Non-pigmented ciliary epithelial cell (primary cell): ENCODE measurements around the gene WDR27.
"Not testable (repeated sequence)": the region's sequence is repeated elsewhere in the genome, so short reads cannot be mapped to it uniquely, and the experiment has no call there.

ENCODE experiments used
- DNase-seq: peaks from one replicate; pipeline ENCODE4 v3.0.0-alpha.2; 2010; ENCODE audit warnings: low read depth

WDR27 gene

GRCh38 chr6:169434554-169434953 lies 267.3 kb downstream of the WDR27 start:
- not testable (repeated sequence) for DNase-seq

DNA sequence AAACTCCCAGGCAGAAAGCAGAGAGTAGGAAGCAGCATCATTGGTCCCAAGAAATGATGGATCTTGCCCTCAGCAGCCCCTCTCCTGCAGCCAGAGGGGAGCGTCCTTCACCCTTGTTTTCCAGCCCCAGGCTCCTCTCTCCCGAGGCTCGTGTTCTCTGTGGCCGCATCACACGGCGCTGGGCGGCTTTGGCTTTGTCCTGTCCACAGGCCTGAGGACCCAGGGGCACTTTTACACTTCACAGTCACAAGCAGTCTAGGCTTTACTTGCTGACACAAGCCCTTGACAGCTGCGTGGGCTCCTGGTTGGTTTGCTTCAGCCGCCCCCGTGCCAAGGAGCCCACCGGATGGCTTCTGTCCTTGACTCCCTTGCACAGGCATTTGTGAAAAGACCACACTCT lies 272.8 kb downstream of the WDR27 start:
- DNase-seq = no peak

DNA sequence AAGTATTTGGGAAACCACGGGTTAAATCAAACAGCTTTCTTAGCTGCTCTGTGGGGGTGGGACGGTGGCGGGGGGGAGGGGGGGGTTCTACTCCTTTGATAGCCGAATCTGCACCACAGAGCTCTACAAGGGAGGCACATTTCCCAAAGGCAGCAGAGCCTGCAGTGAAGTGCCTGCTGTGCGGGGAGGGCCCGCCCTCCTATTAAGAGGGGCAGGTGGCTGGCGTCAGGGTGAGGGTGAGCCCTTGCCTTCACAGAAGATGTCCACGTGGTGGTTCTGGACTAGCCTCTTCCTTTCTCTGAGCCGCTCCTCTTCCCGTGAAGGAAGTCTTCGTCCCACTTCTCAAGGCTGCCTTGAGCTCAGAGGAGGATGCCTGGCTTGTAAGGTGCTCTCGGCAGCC lies 273.3 kb downstream of the WDR27 start:
- DNase-seq = no peak

DNA sequence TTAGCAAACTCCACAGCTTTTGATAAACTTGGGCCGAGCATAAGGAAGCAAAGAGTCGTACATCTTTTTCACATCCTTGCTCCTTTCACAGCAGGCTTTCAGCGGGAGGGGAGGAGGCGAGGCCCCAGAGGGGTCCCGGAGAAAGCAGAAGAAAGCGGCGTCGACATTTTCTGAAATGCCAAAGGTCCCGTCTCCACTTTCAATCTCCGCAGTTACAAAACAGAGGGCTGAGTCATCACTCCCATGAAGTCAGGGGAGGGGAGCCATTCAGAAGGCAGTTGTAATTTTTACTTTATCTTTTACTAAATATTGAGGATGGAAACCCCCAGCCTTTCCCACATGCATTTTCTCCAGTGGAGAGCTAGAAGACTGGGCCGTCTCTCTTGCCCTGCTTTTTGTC lies 274.0 kb downstream of the WDR27 start:
- peak; percentile 30 for DNase-seq

DNA sequence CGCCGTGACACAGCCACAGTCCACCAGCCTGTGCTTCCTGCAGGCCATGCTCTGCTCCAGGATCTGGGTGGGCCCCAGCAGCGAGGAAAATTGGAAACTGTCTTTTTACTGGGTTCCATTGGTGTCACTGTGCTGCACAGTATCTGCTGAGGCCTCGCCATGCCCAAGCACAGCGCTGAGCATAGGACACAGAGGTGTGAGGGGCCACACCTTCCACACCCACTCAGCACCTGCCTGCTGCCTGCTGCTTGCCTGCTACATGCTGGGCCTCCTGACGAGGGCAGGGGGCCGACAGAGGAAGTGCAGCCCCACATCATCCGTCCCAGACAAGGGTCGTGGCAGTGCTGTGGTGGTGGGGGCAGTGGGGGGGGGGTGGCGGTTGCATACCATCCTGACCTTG lies 275.2 kb downstream of the WDR27 start:
- DNase-seq = no peak

GRCh38 chr6:169425628-169426370 lies 276.0 kb downstream of the WDR27 start:
- no peak for DNase-seq

DNA sequence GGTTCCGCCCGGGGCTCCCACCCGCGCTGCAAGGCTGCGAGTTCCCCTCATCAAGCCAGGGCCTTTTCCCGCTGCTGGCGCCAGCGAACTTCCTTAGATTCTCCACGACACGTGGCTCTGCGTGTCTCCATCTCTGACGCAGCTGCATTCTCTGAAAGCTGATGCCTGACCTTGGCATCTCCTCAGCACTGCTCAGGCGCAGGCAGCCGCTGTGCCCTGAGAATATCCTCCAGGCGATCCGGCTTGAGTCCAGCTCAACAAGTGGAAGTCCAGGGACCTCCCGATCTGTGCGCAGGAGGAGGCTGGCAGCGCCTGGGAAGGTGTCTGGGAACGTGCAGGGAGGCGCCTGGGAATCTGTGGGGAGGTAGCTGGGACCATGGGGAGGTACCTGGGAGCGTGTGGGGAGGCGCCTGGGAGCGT lies 277.0 kb downstream of the WDR27 start:
- DNase-seq = no peak

DNA sequence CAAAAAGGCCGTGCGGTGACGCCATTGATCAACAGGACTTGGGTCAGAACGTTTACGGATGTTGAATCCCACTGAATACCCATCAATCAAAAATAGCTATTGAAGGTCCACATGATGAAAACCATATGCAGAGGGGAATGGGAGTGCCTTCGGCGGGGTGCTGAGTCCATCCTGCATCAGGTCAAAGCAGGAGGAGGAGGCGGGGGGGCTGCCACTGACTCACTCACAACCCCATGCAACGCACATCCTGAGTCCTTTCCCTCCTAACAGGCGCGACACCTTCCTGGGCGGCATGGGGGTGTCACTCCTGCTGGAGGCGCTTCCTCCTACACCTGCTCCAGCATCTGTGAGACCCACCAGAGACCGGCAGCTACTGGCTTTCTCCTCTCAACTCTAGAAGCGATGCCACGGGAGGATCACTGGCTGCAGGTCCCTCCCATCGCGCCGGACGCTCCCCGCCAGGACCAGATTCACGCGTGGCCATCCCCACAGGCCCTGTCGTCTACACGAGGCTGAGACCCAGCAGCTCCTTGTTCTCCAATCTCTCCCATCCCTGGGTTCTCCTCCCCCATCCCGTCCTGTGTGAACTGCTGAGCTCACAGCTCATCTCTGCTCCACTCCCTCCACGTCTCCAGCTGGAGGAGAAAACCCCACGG lies 277.6 kb downstream of the WDR27 start:
- DNase-seq = no peak

GRCh38 chr6:169421586-169422264 lies 280.1 kb downstream of the WDR27 start:
- no peak for DNase-seq

- DNase-seq = no peak
Measured at GRCh38 chr6:169420912-169421543, 280.8 kb downstream of the WDR27 start.

GRCh38 chr6:169417101-169417500 lies 284.7 kb downstream of the WDR27 start:
- DNase-seq = no peak

DNA sequence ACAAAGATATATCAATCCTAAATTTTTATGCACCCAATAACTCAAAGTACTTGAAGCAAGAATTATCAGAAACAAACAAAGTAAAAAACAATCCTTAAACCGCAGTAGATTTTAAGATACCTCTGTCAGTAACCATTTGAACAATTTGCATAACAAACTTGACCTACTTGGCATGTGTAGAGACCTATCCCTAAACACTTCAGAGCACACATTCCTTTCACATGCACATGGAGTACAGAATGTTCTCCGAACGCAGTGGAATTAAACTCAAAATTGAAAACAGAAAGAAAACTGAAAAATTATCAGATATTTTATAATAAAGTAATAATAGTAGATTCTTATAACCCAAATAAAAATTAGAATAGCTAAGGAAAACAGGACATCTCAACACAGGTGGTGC lies 285.6 kb downstream of the WDR27 start:
- DNase-seq = no peak

DNA sequence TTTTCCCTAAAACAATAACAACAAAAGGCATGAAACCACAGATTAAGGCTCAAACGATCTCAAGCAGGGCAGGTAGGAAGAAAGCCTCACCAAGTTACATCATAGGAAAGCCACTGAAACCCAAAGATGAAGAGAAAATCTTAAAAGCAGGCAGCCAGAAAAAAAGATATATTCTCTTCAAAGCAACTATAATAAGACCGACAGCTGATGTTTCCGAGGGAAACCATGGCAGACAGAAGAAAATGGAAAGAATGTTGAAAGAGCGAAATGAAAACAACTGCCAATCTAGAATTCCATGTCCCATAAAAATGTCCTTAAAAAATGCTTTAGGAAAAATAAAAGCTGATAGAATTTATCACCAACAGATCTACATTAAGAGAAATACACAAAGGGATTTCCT lies 286.6 kb downstream of the WDR27 start:
- no peak for DNase-seq

GRCh38 chr6:169411722-169412121 lies 290.1 kb downstream of the WDR27 start:
- DNase-seq = no peak

DNA sequence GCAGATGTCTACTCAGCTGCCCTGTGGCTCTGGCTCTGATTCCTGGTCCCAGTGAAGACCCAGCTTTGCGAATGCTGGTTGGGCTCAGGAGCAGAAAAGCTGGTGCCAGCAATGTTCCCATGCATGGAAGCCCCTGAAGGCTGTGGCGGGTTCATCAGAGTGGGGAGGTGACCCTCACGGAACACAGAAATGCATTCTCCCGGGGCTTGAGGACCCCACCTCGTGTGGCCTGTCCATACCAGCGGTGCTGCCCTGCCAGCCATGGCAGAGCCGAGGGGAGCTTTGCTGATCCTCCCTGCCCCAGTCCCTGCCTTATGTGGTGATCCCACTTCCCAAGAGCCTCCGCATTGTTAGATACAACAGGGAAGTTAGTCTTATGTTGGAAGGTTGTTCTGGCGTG lies 290.5 kb downstream of the WDR27 start:
- no peak for DNase-seq

DNA sequence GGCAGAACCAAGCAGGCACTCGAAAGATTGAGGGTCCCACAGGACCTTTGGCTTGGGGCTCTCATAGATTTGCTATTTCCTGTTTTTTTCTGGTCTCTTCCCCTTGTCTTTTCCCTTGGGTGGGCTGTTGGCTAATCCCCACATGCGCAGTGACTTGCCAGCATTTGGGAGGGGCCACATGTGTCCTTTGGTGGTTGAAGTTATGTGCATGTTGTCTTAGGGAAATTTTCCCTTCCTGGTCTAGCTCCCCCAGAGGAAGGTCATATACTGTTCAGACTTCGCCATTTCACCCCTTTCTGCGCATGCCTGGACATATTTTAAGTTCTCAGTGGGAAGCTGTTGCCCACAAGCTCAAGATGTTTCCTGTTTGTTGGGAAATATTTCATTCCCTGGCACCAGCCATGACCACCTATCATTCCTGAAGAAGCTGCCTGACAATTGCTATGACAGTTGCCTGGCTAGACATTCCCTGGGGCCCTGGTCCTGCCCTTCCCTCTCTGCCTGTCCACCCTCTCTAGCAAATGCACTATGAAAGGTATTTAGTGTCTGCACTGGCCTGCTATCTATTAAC lies 292.0 kb downstream of the WDR27 start:
- no peak for DNase-seq

GRCh38 chr6:169407325-169407724 lies 294.5 kb downstream of the WDR27 start:
- DNase-seq = no peak
